H9 (cell line): Measurements from ENCODE around the gene SCAP. TPM values are rescaled to one million over a fixed set of nuclear protein-coding genes. Genes with fewer than 3 reads are reported as not detected.

Experiments used
- DNase-seq: peaks from one replicate; pipeline ENCODE4 v3.0.0-alpha.2; 2017
- H2AFZ ChIP-seq: one replicate; pipeline ENCODE4 v1.6.1; 2013; ENCODE audit warnings: mild to moderate bottlenecking, low read length, control low read depth, moderate library complexity
- H2AK5ac ChIP-seq: 2 replicates; pipeline ENCODE4 v1.6.1; 2013; ENCODE audit warnings: low read length, control low read depth, mixed read lengths; ENCODE audit not compliant: insufficient read length
- H2BK120ac ChIP-seq: one replicate; pipeline ENCODE4 v1.6.1; 2013; ENCODE audit warnings: low read depth, mild to moderate bottlenecking, low read length, control low read depth, inconsistent platforms; ENCODE audit not compliant: poor library complexity, severe bottlenecking
- H2BK12ac ChIP-seq: 2 replicates; pipeline ENCODE4 v1.6.1; 2013; ENCODE audit warnings: low read length, control low read depth, mixed read lengths, low read depth; ENCODE audit not compliant: insufficient read length
- H2BK15ac ChIP-seq: 2 replicates; pipeline ENCODE4 v1.6.1; 2013; ENCODE audit warnings: low read depth, low read length, control low read depth
- H2BK20ac ChIP-seq: one replicate; pipeline ENCODE4 v1.6.1; 2013; ENCODE audit warnings: low read depth, mild to moderate bottlenecking, low read length, control low read depth, inconsistent platforms; ENCODE audit not compliant: poor library complexity, severe bottlenecking
- H2BK5ac ChIP-seq: 2 replicates; pipeline ENCODE4 v1.6.1; 2013; ENCODE audit warnings: low read length, control low read depth, mixed read lengths; ENCODE audit not compliant: insufficient read length
- H3K14ac ChIP-seq: 2 replicates; pipeline ENCODE4 v1.6.1; 2013; ENCODE audit warnings: low read length, control low read depth; ENCODE audit not compliant: insufficient read depth
- H3K18ac ChIP-seq: 2 replicates; pipeline ENCODE4 v1.6.1; 2013; ENCODE audit warnings: low read depth, mild to moderate bottlenecking, mixed read lengths, low read length, control low read depth; ENCODE audit not compliant: insufficient read length
- H3K23ac ChIP-seq: 2 replicates; pipeline ENCODE4 v1.6.1; 2013; ENCODE audit warnings: low read length, control low read depth, mixed read lengths, low read depth; ENCODE audit not compliant: insufficient read length
- H3K23me2 ChIP-seq: 2 replicates; pipeline ENCODE4 v1.6.1; 2013; ENCODE audit warnings: low read depth, mild to moderate bottlenecking, mixed read lengths, low read length, control low read depth; ENCODE audit not compliant: insufficient read length, poor library complexity, severe bottlenecking
- H3K27ac ChIP-seq: 2 replicates; pipeline ENCODE4 v1.5.1; 2013; ENCODE audit warnings: low read length, control low read depth, mixed read lengths, low read depth; ENCODE audit not compliant: insufficient read length
- H3K27me3 ChIP-seq: 2 replicates; pipeline ENCODE4 v1.6.1; 2013; ENCODE audit warnings: low read length, control low read depth, inconsistent platforms; ENCODE audit not compliant: insufficient read depth
- H3K4ac ChIP-seq: 2 replicates; pipeline ENCODE4 v1.6.1; 2013; ENCODE audit warnings: low read depth, mild to moderate bottlenecking, control low read depth, inconsistent platforms, low read length, moderate library complexity
- H3K4me1 ChIP-seq: 2 replicates; pipeline ENCODE4 v1.6.1; 2013; ENCODE audit warnings: low read length, control low read depth, inconsistent platforms; ENCODE audit not compliant: insufficient read depth
- H3K4me2 ChIP-seq: 2 replicates; pipeline ENCODE4 v1.6.1; 2013; ENCODE audit warnings: low read length, control low read depth, mixed read lengths; ENCODE audit not compliant: insufficient read length, insufficient read depth
- H3K56ac ChIP-seq: 2 replicates; pipeline ENCODE4 v1.6.1; 2013; ENCODE audit warnings: low read depth, mild to moderate bottlenecking, mixed read lengths, low read length, control low read depth; ENCODE audit not compliant: insufficient read length
- H3K79me1 ChIP-seq: 2 replicates; pipeline ENCODE4 v1.6.1; 2013; ENCODE audit warnings: low read depth, mild to moderate bottlenecking, moderate library complexity, low read length, control low read depth, inconsistent platforms; ENCODE audit not compliant: insufficient read depth, poor library complexity, severe bottlenecking
- H3K79me2 ChIP-seq: 2 replicates; pipeline ENCODE4 v1.6.1; 2013; ENCODE audit warnings: low read length, control low read depth, inconsistent platforms; ENCODE audit not compliant: insufficient read depth
- H3K9ac ChIP-seq: 2 replicates; pipeline ENCODE4 v1.6.1; 2013; ENCODE audit warnings: low read length, control low read depth, mixed read lengths; ENCODE audit not compliant: insufficient read length; ENCODE audit errors: extremely low read depth
- H3K9me3 ChIP-seq: one replicate; pipeline ENCODE4 v1.6.1; 2013; ENCODE audit warnings: low read depth, low read length, inconsistent platforms; ENCODE audit not compliant: control insufficient read depth
- H3T11ph ChIP-seq: one replicate; pipeline ENCODE4 v1.6.1; 2013; ENCODE audit warnings: mild to moderate bottlenecking, low read length, control low read depth, inconsistent platforms
- H4K20me1 ChIP-seq: one replicate; pipeline ENCODE4 v1.6.1; 2013; ENCODE audit not compliant: control insufficient read depth, insufficient read length, insufficient read depth
- H4K5ac ChIP-seq: 2 replicates; pipeline ENCODE4 v1.6.1; 2013; ENCODE audit warnings: low read depth, mild to moderate bottlenecking, mixed read lengths, low read length, control low read depth; ENCODE audit not compliant: insufficient read length
- H4K8ac ChIP-seq: replicated peaks from 2 replicates; pipeline ENCODE4 v1.6.1; 2013; ENCODE audit warnings: low read length, control low read depth, mixed read lengths, low read depth; ENCODE audit not compliant: insufficient read length
- H4K91ac ChIP-seq: 2 replicates; pipeline ENCODE4 v1.6.1; 2013; ENCODE audit warnings: low read depth, mild to moderate bottlenecking, moderate library complexity, mixed read lengths, low read length, control low read depth; ENCODE audit not compliant: insufficient read length
- H3K27ac Mint-ChIP-seq, 3 experiments: 2 replicates in 2 of 3; 3 replicates in 1 of 3; pipeline ENCODE4 v1.8.0; 2020 to 2021; ENCODE audit warnings: mixed read lengths in 3 of 3, mild to moderate bottlenecking in 1 of 3, moderate library complexity in 1 of 3
- H3K27me3 Mint-ChIP-seq: 2 replicates; pipeline ENCODE4 v1.8.0; 2021; ENCODE audit warnings: low read depth, mild to moderate bottlenecking, moderate library complexity, mixed read lengths
- H3K36me3 Mint-ChIP-seq, 3 experiments: 2 replicates in 2 of 3; 3 replicates in 1 of 3; pipeline ENCODE4 v1.8.0; 2020 to 2021; ENCODE audit warnings: low read depth in 3 of 3, mixed read lengths in 3 of 3; ENCODE audit not compliant: insufficient read depth in 1 of 3
- H3K4me1 Mint-ChIP-seq, 2 experiments: 2 replicates each; pipeline ENCODE4 v1.8.0; 2020; ENCODE audit warnings: mixed read lengths in 2 of 2
- H3K4me3 Mint-ChIP-seq, 2 experiments: 2 replicates in 1 of 2; 3 replicates in 1 of 2; pipeline ENCODE4 v1.8.0; 2020 to 2021; ENCODE audit warnings: mild to moderate bottlenecking in 2 of 2, mixed read lengths in 2 of 2, moderate library complexity in 1 of 2
- H3K9me3 Mint-ChIP-seq, 2 experiments: 2 replicates in 1 of 2; 3 replicates in 1 of 2; pipeline ENCODE4 v1.8.0; 2020; ENCODE audit warnings: mild to moderate bottlenecking in 2 of 2, mixed read lengths in 2 of 2, moderate library complexity in 1 of 2
- WGBS: extraction: QIAGEN DNeasy Blood & Tissue Kit; methylation state at CpG from one replicate; pipeline ENCODE4 v1.1.7; 2013; ENCODE audit warnings: missing lambda C conversion rate, low lambda C conversion rate, mixed read lengths; ENCODE audit not compliant: insufficient read length; ENCODE audit errors: extremely low coverage; 5-methylcytosine and 5-hydroxymethylcytosine counted together
- total RNA-seq: library from RNA; stranded (reverse); gene quantifications from 2 replicates; pipeline ENCODE4 v1.2.1, GENCODE V29; 2021
- TF ChIP-seq, protein P1 (sequence below): fragments of 200-600 bp; sonication (generic); conservative IDR thresholded peaks from 3 replicates; pipeline ENCODE4 v1.8.0; 2021; ENCODE audit warnings: antibody characterized with exemption, mild to moderate bottlenecking

Gene SCAP
- total RNA-seq, 1 experiment from 2014 or later, result 104 TPM

DNA sequence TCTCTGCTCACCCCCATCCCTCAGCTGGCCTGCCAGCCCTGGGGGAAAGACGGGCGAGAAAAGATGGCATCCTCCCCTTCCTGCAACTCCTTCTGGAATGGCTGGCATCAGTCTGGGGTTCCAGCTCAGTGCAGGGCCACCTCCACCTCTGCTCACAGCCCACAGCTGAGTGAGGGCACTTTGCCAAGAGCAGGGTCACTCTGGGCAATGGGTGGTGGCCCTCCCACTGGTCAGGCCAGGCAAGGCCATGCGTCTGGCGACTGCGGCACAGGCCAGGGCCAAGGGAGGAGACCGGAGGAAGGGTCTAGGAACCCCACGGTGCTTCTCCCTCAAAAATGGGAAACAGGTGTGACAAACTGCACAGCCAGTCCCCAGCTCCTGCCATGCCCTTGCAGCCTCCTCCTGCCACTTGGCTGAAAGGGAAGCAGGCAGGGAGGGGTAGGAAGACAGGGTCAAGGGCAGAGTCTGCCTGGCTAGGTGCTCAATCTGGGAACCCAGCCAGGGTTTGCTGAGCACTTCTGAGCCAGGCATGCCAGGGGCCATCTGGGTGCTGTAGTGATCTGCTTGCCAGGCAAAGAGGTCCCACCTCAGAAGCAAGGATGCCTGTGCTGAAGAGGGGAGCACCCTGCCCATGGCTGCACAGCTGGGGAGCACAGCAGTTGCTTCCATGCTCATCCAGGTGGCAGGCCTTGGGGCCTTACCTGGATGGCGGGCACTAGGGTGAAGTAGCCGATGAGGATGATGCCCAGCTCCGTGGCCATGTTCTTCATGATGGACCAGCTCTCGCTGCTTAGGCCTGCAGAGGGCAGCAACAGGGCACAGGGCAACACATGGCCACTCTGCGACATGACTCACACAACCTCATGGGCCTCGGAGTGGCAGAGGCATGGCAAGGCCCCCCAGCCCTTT is 53.7 kb downstream of the SCAP start:
- H2BK15ac ChIP-seq, result no peak overlapping the region
- H3K27ac Mint-ChIP-seq, result peak overlapping the region in 2 of 3 experiments; percentile 61 to 97; a peak in 3 of 7 replicates
- no peak overlapping the region for H3K23ac ChIP-seq
- no peaks in the 10 kb centered on the region for H3K4me1 ChIP-seq
- no peak overlapping the region for H3T11ph ChIP-seq
- no peak for DNase-seq
- H3K27ac ChIP-seq, result peak overlapping the region; percentile 15
- no peak overlapping the region for H2BK120ac ChIP-seq
- H3K23me2 ChIP-seq, result no peaks in the 10 kb centered on the region
- H3K4me3 Mint-ChIP-seq, result no peak overlapping the region
- peaks cover 0 to 3% of the 10 kb centered on the region in 2 experiments; a peak in 2 of 5 replicates for H3K9me3 Mint-ChIP-seq
- H3K27me3 Mint-ChIP-seq, result no peaks in the 10 kb centered on the region; the same call in 1 of the 2 replicates
- H3K18ac ChIP-seq, result no peak overlapping the region
- H3K36me3 Mint-ChIP-seq, result peaks cover 17 to 54% (median 41%) of the 10 kb centered on the region in 3 experiments
- H3K14ac ChIP-seq, result no peak overlapping the region
- H3K27me3 ChIP-seq, result no peaks in the 10 kb centered on the region
- no peak overlapping the region for H4K8ac ChIP-seq
- H3K4me1 Mint-ChIP-seq, result peaks cover 6 to 11% of the 10 kb centered on the region in 2 experiments
- H4K5ac ChIP-seq, result no peak overlapping the region
- H4K91ac ChIP-seq, result no peak overlapping the region
- no peak overlapping the region for H2AFZ ChIP-seq
- H3K56ac ChIP-seq, result no peak overlapping the region
- no peak overlapping the region for H3K4me2 ChIP-seq
- H2BK12ac ChIP-seq, result no peak overlapping the region
- H3K79me1 ChIP-seq, result no peaks in the 10 kb centered on the region
- no peaks in the 10 kb centered on the region for H3K79me2 ChIP-seq
- no peak overlapping the region for H2BK20ac ChIP-seq
- peaks cover 2% of the 10 kb centered on the region for H4K20me1 ChIP-seq
- TF ChIP-seq, protein P1, sequence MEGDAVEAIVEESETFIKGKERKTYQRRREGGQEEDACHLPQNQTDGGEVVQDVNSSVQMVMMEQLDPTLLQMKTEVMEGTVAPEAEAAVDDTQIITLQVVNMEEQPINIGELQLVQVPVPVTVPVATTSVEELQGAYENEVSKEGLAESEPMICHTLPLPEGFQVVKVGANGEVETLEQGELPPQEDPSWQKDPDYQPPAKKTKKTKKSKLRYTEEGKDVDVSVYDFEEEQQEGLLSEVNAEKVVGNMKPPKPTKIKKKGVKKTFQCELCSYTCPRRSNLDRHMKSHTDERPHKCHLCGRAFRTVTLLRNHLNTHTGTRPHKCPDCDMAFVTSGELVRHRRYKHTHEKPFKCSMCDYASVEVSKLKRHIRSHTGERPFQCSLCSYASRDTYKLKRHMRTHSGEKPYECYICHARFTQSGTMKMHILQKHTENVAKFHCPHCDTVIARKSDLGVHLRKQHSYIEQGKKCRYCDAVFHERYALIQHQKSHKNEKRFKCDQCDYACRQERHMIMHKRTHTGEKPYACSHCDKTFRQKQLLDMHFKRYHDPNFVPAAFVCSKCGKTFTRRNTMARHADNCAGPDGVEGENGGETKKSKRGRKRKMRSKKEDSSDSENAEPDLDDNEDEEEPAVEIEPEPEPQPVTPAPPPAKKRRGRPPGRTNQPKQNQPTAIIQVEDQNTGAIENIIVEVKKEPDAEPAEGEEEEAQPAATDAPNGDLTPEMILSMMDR, result peak; percentile 47; the same call in 2 of the 3 replicates
- WGBS, result no CpG with 5 or more reads among the region's 13 CpGs
- H3K9me3 ChIP-seq, result no peaks in the 10 kb centered on the region
- H3K9ac ChIP-seq, result no peak overlapping the region
- H2BK5ac ChIP-seq, result no peak overlapping the region
- no peak overlapping the region; the same call in 1 of the 2 replicates for H3K4ac ChIP-seq
- H2AK5ac ChIP-seq, result no peak overlapping the region
